HUES6 (cell line): ENCODE data around the gene HLA-DQA1.
"Not testable (repeated sequence)": the region's sequence is repeated elsewhere in the genome, so short reads cannot be mapped to it uniquely, and the experiment has no call there.

Source experiments
- H3K27ac ChIP-seq: 2 replicates; pipeline ENCODE4 v1.7.0; 2013; ENCODE audit warnings: low read depth, mild to moderate bottlenecking, low read length, inconsistent platforms
- H3K27me3 ChIP-seq: 2 replicates; pipeline ENCODE4 v1.6.1; 2013; ENCODE audit warnings: low read length; ENCODE audit not compliant: control insufficient read depth, insufficient read depth
- H3K36me3 ChIP-seq: 2 replicates; pipeline ENCODE4 v1.6.1; 2013; ENCODE audit warnings: low read length; ENCODE audit not compliant: control insufficient read depth, insufficient read depth
- H3K4me1 ChIP-seq: 2 replicates; pipeline ENCODE4 v1.6.1; 2013; ENCODE audit warnings: low read length; ENCODE audit not compliant: control insufficient read depth, insufficient read depth
- H3K4me3 ChIP-seq: 2 replicates; pipeline ENCODE4 v1.5.1; 2013; ENCODE audit warnings: low read depth, low read length
- H3K9ac ChIP-seq: one replicate; pipeline ENCODE4 v1.6.1; 2013; ENCODE audit warnings: mild to moderate bottlenecking, low read length
- H3K9me3 ChIP-seq: 2 replicates; pipeline ENCODE4 v1.6.1; 2013; ENCODE audit warnings: low read depth, low read length; ENCODE audit not compliant: control insufficient read depth, insufficient read depth

HLA-DQA1 gene

DNA sequence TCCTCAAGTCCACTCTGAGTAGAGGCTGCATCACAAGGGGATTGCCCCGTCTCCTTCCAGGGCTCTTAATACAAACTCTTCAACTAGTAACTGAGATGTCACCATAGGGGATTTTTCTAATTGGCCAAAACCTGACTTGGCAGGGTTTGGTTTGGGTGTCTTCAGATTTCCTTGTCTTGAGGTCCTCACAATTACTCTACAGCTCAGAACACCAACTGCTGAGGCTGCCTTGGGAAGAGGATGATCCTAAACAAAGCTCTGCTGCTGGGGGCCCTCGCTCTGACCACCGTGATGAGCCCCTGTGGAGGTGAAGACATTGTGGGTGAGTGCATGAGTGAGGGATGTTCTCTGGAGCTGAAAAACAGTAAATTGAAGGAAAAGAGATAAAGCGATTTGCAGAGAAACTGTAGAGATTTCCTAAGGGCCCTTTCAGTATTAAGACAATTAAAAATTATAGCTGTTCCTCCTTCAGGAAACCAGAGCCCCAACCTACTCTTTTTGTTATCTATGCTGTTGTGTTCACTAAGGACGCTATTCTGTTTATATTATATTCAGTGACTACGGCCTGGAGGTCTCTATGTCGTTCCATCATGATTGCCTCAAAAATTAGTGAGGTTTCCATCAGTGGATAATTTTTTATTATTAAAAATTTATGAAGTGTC, at the start of gene HLA-DQA1:
Gene HLA-DQA1, plus strand, starts transcription at position 188 of the 662 bp plus-strand sequence. Its CDS starts 53 bp downstream, at position 241.
- Histone ChIP-seq H3K4me3 (no peak within 1 kb of the TSS), H3K9me3 (no peaks in the 10 kb centered on the region), H3K9ac (no peak within 1 kb of the TSS), H3K27ac (no peak within 1 kb of the TSS), H3K4me1 (no peaks in the 10 kb centered on the region), H3K27me3 (no peaks in the 10 kb centered on the region), H3K36me3 (no peaks in the 10 kb centered on the region)

DNA sequence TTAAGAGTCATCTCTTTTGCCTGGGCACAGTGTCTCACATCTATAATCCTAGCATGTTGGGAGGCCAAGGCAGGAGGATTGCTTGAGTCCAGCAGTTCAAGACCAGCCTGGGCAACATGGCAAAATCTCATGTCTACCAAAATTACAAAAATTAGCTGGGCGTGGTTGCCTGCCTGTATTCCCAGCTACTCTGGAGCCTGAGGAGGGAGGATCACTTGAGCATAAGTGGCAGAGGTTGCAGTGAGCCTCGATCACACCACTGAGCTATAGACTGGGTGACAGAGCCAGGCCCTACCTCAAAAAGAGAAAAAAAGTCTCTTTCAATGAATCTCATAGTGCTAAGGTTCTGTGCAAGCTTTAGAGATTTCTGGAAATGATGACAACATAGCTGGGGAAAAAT, 49.0 kb upstream of the HLA-DQA1 start:
- Histone ChIP-seq H3K36me3 (no peaks in the 10 kb centered on the region), H3K4me1 (peaks cover 2% of the 10 kb centered on the region; the same call in 1 of the 2 replicates), H3K27ac (no peak overlapping the region), H3K9me3 (no peaks in the 10 kb centered on the region), H3K27me3 (peaks cover 15% of the 10 kb centered on the region), H3K9ac (no peak overlapping the region), H3K4me3 (no peak overlapping the region)

DNA sequence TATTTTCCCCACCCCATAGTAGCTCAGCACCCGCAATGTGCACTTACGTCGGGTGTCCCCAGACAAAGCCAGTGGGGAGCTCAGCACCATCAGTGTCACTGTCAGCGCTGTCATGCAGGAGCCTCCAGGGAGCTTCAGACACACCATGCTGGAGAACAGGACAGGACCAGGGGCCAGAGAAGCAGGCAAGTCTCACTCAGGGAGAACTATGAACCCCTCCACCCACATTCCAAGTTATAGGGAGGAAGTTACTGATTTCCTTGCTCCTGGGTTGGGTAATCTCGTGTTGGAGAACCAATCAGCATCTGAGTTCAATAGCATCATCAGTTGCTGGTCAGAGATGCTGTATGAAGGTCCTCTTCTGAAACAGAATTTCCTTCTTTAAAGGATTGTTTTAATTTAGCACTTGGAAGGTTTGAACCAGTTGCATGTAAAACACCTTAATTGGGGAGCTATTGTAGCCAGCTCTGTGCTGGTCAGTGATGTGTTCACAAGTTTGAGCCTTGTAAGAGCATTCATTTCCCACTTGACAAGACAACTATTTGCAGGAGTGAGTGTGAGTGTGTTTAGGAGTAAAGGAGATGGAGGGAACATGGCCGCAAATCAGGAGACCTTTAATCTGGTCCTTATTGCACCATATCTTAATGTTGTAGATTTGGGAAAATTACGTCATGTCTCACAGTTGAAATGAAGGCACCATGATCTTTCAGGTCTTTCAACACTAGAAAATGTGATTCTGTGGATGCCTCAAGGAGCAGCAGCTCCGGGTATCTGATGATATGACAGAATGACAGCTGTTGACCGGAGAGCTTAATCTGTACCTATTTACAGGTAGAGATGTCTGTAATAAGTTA, 47.4 kb upstream of the HLA-DQA1 start, which contains the start of gene HLA-DRB1:
Gene HLA-DRB1, minus strand, starts transcription at position 253 of the 854 bp plus-strand sequence. Its CDS starts 106 bp downstream, at position 147.
- Histone ChIP-seq H3K27me3 (peaks cover 6% of the 10 kb centered on the region), H3K27ac (no peak within 1 kb of the TSS), H3K4me1 (peaks cover 2% of the 10 kb centered on the region; the same call in 1 of the 2 replicates), H3K9me3 (no peaks in the 10 kb centered on the region), H3K36me3 (no peaks in the 10 kb centered on the region), H3K9ac (no peak within 1 kb of the TSS), H3K4me3 (0 out of 2 replicates have a peak within 1 kb of the TSS, but pooled peaks have one; percentile 18)

DNA sequence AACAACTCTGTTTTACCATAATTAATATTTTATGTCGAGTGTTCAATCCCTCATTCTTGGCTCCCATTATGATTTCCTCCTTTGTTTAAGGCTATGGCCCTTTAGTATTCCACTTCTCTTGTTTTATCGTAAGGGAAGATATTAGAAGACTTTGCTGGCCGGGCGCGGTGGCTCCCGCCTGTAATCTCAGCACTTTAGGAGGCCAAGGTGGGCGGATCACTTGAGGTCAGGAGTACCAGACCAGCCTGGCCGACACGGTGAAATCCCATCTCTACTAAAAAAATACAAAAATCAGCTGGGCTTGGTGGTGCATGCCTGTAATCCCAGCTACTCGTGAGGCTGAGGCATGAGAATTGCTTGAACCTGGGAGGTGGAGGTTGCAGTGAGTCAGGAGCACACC, 46.5 kb upstream of the HLA-DQA1 start:
- not testable (repeated sequence) for H3K9ac ChIP-seq, H3K9me3 ChIP-seq, H3K4me3 ChIP-seq, H3K27me3 ChIP-seq, H3K36me3 ChIP-seq, H3K4me1 ChIP-seq, H3K27ac ChIP-seq

DNA sequence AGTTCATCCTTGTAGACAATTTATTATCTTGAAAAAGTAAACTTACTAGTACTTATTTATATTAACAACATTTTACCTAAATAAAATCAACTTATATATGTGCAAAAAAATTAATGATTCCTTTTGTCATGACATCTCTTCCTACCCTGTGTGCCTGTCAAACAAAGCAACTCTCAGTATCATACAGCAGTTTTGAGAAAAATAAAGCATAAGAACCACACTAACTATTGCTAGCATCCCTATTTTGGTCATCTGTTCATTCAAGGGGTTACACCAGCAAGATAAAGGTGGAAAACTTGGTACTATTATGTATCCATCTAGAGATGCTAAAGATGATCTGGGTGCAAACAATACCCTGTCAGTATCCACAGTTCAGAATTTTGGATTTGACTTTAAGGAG, 40.2 kb upstream of the HLA-DQA1 start:
- H3K9me3 ChIP-seq = 0 out of 2 replicates have a peak, but pooled peaks cover 6% of the 10 kb centered on the region
- no peak overlapping the region for H3K4me3 ChIP-seq
- H3K27ac ChIP-seq = no peak overlapping the region
- no peak overlapping the region for H3K9ac ChIP-seq
- no peaks in the 10 kb centered on the region for H3K27me3 ChIP-seq
- H3K4me1 ChIP-seq = no peaks in the 10 kb centered on the region
- no peaks in the 10 kb centered on the region for H3K36me3 ChIP-seq

DNA sequence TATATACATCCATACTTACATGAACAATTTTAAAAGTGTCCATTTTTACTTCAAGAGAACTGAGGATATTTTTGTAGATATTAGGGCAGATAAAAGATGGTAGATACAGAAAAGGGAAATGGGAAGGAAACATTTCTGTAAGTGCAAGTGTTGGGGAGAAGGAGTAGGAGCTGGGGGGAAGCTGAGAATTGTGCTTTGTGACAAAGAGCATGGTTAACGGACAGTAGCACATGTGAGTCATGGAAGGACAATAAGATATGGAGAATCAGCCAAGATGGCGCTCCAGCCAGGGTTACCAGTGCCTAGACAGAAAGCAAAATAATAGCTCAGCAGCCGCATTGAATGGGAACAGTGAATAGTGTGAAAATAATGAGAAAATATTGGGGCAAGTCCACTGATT, 34.8 kb upstream of the HLA-DQA1 start:
- Histone ChIP-seq H3K4me1 (no peaks in the 10 kb centered on the region), H3K27ac (no peak overlapping the region), H3K9me3 (0 out of 2 replicates have a peak, but pooled peaks cover 6% of the 10 kb centered on the region), H3K9ac (no peak overlapping the region), H3K27me3 (no peaks in the 10 kb centered on the region), H3K4me3 (no peak overlapping the region), H3K36me3 (no peaks in the 10 kb centered on the region)

DNA sequence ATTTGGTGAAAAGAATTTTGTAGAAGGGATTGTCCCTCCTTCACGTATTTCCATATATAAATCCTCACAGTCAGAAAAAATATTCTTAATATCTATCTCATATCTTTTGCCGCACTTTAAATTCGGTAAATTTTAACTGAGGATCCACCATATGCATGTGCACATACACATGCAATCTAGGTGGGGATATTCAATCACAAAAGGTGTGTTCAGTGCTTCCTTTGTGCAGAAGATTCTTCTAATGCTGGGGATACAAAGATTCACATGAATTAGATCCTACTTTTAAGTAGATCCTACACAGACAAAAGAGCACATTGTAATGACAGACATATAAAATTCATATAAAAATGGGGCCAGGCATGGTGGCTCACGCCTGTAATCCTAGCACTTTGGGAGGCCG, 34.0 kb upstream of the HLA-DQA1 start:
- Histone ChIP-seq H3K27me3 (no peaks in the 10 kb centered on the region), H3K4me1 (no peaks in the 10 kb centered on the region), H3K36me3 (no peaks in the 10 kb centered on the region), H3K27ac (no peak overlapping the region), H3K9me3 (0 out of 2 replicates have a peak, but pooled peaks cover 6% of the 10 kb centered on the region), H3K4me3 (no peak overlapping the region), H3K9ac (no peak overlapping the region)

DNA sequence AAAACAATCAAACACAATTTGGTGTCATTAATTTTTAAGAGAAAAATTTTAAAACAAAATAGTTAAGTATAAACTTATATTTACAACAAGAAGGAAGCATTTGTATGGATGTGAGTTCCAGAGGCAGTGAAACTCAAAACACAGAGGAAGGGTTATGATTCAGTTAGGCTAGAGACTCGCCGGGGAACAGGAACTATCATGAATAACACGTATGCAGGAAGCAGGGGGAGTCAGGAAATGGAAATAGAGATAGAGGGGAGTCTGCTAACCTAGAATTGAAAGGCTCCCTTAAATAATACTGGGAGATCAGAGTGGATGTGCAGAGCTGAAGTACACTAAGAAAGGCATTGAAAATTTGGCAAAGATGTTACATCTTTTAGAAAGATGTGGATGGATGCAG, 33.3 kb upstream of the HLA-DQA1 start:
- Histone ChIP-seq H3K27ac (no peak overlapping the region), H3K9ac (no peak overlapping the region), H3K4me3 (no peak overlapping the region), H3K27me3 (no peaks in the 10 kb centered on the region), H3K36me3 (no peaks in the 10 kb centered on the region), H3K4me1 (no peaks in the 10 kb centered on the region), H3K9me3 (0 out of 2 replicates have a peak, but pooled peaks cover 6% of the 10 kb centered on the region)

DNA sequence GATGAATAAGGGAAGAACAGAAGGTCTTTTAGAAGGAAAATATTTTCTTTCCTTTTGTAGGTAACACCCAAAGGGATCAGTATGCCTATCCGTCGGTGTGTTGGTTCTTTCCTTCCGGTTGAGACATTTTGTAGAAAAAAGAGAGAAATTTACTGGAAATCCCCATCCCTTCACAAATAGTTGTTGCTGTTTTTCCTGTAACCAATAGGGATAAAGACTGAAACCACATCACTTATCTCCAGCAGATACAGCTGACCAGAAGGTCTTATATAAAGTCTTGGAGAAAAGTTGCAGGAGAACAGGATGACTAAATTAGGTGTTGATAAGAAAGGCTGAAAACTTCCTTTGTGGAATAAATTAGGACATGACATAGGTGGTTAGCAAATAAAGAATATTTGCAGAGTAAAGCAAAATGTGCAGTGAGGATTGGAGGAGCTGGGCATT, 32.8 kb upstream of the HLA-DQA1 start:
- Histone ChIP-seq H3K4me3 (no peak overlapping the region), H3K9me3 (0 out of 2 replicates have a peak, but pooled peaks cover under 1% of the 10 kb centered on the region), H3K27me3 (no peaks in the 10 kb centered on the region), H3K27ac (no peak overlapping the region), H3K9ac (no peak overlapping the region), H3K4me1 (no peaks in the 10 kb centered on the region), H3K36me3 (no peaks in the 10 kb centered on the region)

DNA sequence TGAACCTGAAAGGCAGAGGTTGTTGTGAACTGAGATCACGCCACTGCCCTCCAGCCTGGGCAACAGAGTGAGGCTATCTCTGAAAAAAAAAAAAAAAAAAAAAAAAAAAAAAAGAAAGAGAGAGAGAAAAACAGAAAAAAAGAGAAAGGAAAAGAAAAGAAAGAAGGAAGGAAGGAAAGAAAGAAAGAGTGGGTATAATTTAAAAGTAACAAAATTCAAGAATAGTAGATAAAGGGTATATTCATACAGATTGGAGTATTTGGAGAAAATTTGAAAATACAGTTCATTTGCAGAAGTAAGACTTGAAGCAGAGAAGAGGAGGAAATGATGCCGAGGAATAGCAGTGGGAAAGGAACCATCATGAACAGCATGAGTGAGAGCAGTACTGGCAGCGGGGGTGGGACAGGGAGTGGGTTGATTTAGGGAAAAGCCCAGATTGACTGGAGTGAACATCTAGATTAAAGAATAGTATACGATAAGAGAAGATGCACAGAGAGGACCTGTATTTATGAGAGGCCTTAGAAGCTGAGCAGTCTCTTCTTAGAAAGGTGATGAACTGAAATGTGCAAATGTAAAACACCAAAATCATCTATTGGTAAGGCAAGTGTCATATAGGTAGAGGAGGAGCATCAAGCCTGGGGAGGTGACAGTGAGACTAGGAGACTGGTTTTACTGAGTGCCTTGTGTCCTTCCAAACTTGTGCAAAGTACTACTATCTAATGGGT, 29.8 kb upstream of the HLA-DQA1 start:
- Histone ChIP-seq H3K4me1 (peaks cover 9% of the 10 kb centered on the region; the same call in 1 of the 2 replicates), H3K4me3 (no peak overlapping the region), H3K9me3 (no peaks in the 10 kb centered on the region), H3K9ac (no peak overlapping the region), H3K27ac (no peak overlapping the region), H3K27me3 (no peaks in the 10 kb centered on the region), H3K36me3 (no peaks in the 10 kb centered on the region)
